Activated CD4-positive, alpha-beta T cell treated with anti-CD3 and anti-CD28 coated beads for 36 hours (primary cell): ENCODE measurements around the gene SLC66A1. TPM values are rescaled to one million over a fixed set of nuclear protein-coding genes. Genes with fewer than 3 reads are reported as not detected.
A peak's percentile ranks its signal among the peaks of the same experiment; 100 is the strongest.

Experiments
- ATAC-seq: fragments of 200-7000 bp; cut with Tn5 transposase; one replicate; pipeline ENCODE4 v1.10.0; 2021; ENCODE audit warnings: mild to moderate bottlenecking, moderate library complexity
- CTCF ChIA-PET: fragments of 350-600 bp; sonication (Branson Sonifier 250); formaldehyde crosslinking; loops from one replicate; lab custom pipeline; 2021; ENCODE audit warnings: antibody characterized with exemption; lab: Charles Lee
- POLR2A ChIA-PET: fragments of 350-600 bp; sonication (Branson Sonifier 250); formaldehyde crosslinking; loops from one replicate; lab custom pipeline; 2021; ENCODE audit warnings: antibody characterized with exemption, inconsistent platforms; lab: Charles Lee
- DNase-seq: peaks from one replicate; pipeline ENCODE4 v3.0.0-alpha.2; 2020
- H3K27ac Mint-ChIP-seq: one replicate; pipeline ENCODE4 v1.8.0; 2021; ENCODE audit warnings: mixed read lengths
- H3K27me3 Mint-ChIP-seq: one replicate; pipeline ENCODE4 v1.8.0; 2021; ENCODE audit warnings: mixed read lengths
- H3K36me3 Mint-ChIP-seq: one replicate; pipeline ENCODE4 v1.8.0; 2021; ENCODE audit warnings: low read depth, mixed read lengths
- H3K4me1 Mint-ChIP-seq: one replicate; pipeline ENCODE4 v1.8.0; 2021; ENCODE audit warnings: mixed read lengths
- H3K4me3 Mint-ChIP-seq: one replicate; pipeline ENCODE4 v1.8.0; 2021; ENCODE audit warnings: mild to moderate bottlenecking, moderate library complexity, mixed read lengths
- H3K9me3 Mint-ChIP-seq: one replicate; pipeline ENCODE4 v1.8.0; 2021; ENCODE audit warnings: low read depth, mixed read lengths
- intact Hi-C, 2 experiments: fragments of 100-400 bp; cut with DNase I in 1 of 2; cut with micrococcal nuclease in 1 of 2; formaldehyde crosslinking; loops; one replicate each; pipeline versions ENCODE4 v1.14.2 to v1.15.1; 2022 to 2024; cut with DNase I, micrococcal nuclease
- total RNA-seq, 2 experiments: library from RNA; stranded (reverse); gene quantifications; one replicate each; pipeline ENCODE4 v1.2.3, GENCODE V29; 2021

Gene SLC66A1
- total RNA-seq, 2 experiments from 2014 or later: 5.9 to 6.5 TPM

- Mint-ChIP-seq H3K36me3 (peaks cover 33% of the 10 kb centered on the region), H3K4me3 (no peak overlapping the region), H3K27me3 (no peaks in the 10 kb centered on the region), H3K27ac (peak overlapping the region; percentile 51), H3K9me3 (no peaks in the 10 kb centered on the region), H3K4me1 (peaks cover 26% of the 10 kb centered on the region)
- DNase-seq: no peak
- POLR2A ChIA-PET: no interaction called here
- CTCF ChIA-PET: interaction anchor here (0.8 to 2.3 kb wide), 9 partner anchors 11 to 279 kb away, joined by 3 to 6 read pairs (median 3); no protein-coding TSS in a partner anchor
- intact Hi-C loops: no loop called here
- no peak for ATAC-seq
These were observed 62.8 kb downstream of the SLC66A1 start for GRCh38 chr1:19374926-19375325.

DNA sequence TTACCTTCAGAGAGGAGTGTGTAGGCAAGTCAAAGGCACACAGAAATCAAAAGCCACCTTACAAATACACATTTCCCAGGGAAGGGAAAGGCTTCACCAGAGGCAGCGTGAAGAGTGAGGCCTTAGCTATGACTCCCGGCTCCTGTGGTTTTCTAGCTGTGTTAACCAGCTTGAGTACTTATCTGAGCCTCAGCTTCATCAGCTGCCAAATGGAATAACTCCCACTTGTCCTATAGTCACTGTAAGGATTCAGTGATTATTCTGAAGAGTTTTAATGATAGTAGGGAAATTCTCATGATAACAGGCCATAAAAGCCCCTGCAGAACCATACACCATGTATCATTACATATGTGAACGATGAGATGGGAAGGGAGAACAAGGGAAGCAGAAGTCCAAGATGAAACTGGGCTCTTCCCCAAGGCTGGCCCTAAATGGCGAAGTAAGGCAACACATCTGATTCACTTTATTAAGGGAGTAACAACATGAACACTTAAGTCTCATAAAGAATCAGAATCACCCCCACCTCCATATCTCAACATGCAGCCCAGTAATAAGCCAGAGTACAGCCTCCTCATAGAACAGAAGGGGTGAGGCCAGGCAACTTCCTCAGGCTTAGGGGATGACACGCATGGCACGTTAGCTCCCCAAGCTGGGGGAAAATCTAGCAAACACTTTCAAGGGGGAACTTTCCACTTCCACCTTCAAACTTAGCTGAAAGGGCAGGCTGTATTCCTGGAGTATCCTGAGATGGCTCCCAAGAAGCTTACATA lies 63.7 kb downstream of the SLC66A1 start:
- H3K4me3 Mint-ChIP-seq: no peak overlapping the region
- intact Hi-C loops: no loop called here
- POLR2A ChIA-PET: interaction anchor here (0.5 to 0.6 kb wide), 2 partner anchors 220 to 431 kb away, joined by 3 to 4 read pairs; no protein-coding TSS in a partner anchor
- peaks cover 33% of the 10 kb centered on the region for H3K36me3 Mint-ChIP-seq
- no peaks in the 10 kb centered on the region for H3K9me3 Mint-ChIP-seq
- H3K4me1 Mint-ChIP-seq: peaks cover 24% of the 10 kb centered on the region
- no peak overlapping the region for H3K27ac Mint-ChIP-seq
- no peak for ATAC-seq
- CTCF ChIA-PET: interaction anchor here (0.6 to 2.1 kb wide), 7 partner anchors 10 to 230 kb away, joined by 3 to 11 read pairs (median 5); no protein-coding TSS in a partner anchor
- no peak for DNase-seq
- no peaks in the 10 kb centered on the region for H3K27me3 Mint-ChIP-seq

- DNase-seq (no peak), ATAC-seq (no peak)
- Mint-ChIP-seq H3K4me1 (peaks cover 23% of the 10 kb centered on the region), H3K27me3 (no peaks in the 10 kb centered on the region), H3K4me3 (no peak overlapping the region), H3K9me3 (no peaks in the 10 kb centered on the region), H3K36me3 (peaks cover 34% of the 10 kb centered on the region), H3K27ac (no peak overlapping the region)
- ChIA-PET CTCF (interaction anchor here (0.6 to 2.1 kb wide), 8 partner anchors 9 to 285 kb away, joined by 4 to 12 read pairs (median 6); no protein-coding TSS in a partner anchor), POLR2A (interaction anchor here (0.5 to 0.6 kb wide), 2 partner anchors 219 to 430 kb away, joined by 3 to 4 read pairs; no protein-coding TSS in a partner anchor)
- intact Hi-C loops: no loop called here
These were observed 64.6 kb downstream of the SLC66A1 start for GRCh38 chr1:19376428-19377372.

- no peaks in the 10 kb centered on the region for H3K9me3 Mint-ChIP-seq
- no peaks in the 10 kb centered on the region for H3K27me3 Mint-ChIP-seq
- ChIA-PET CTCF (interaction anchor here (0.6 to 2.0 kb wide), 7 partner anchors 13 to 284 kb away, joined by 3 to 12 read pairs (median 3); no protein-coding TSS in a partner anchor), POLR2A (no interaction called here)
- DNase-seq (peak; percentile 57), ATAC-seq (peak; percentile 93)
- H3K4me3 Mint-ChIP-seq: no peak overlapping the region
- H3K4me1 Mint-ChIP-seq: peaks cover 23% of the 10 kb centered on the region
- peaks cover 37% of the 10 kb centered on the region for H3K36me3 Mint-ChIP-seq
- intact Hi-C loops: no loop called here
- peak overlapping the region; percentile 45 for H3K27ac Mint-ChIP-seq
These were observed 65.9 kb downstream of the SLC66A1 start for GRCh38 chr1:19377812-19378718.

Other genes with a start within 250 kb of the SLC66A1 start
- gene UBR4, start 102.1 kb upstream of the SLC66A1 start, total RNA-seq: 100 to 1,000 TPM; 117 to 147 TPM
- 10 to 100 TPM; 45.0 to 59.0 TPM for gene EMC1, start 60.8 kb upstream of the SLC66A1 start, total RNA-seq
- 10 to 100 TPM; 82.6 to 95.0 TPM for gene MRTO4, start 60.5 kb upstream of the SLC66A1 start, total RNA-seq
- under 1 TPM; 0.39 to 0.60 TPM for gene AKR7A3, start 23.6 kb upstream of the SLC66A1 start, total RNA-seq
- 10 to 100 TPM; 41.3 to 43.0 TPM for gene AKR7A2, start 182 bp upstream of the SLC66A1 start, total RNA-seq
- 100 to 1,000 TPM; 320 to 346 TPM for gene CAPZB, start 173.2 kb downstream of the SLC66A1 start, total RNA-seq